HFF-Myc (cell line): ENCODE measurements around the gene SLC16A9.
"Not testable (repeated sequence)": the region's sequence is repeated elsewhere in the genome, so short reads cannot be mapped to it uniquely, and the experiment has no call there.

Experiments
- DNase-seq: peaks from one replicate; pipeline ENCODE4 v3.0.0-alpha.2; 2011; ENCODE audit warnings: low read depth; ENCODE audit errors: extremely low read depth
- H3K4me3 ChIP-seq: replicated peaks from 2 replicates; pipeline ENCODE4 v1.5.1; 2011; ENCODE audit warnings: low read depth, mild to moderate bottlenecking, control low read depth, low read length
- TF ChIP-seq, protein P1 (sequence below): IDR thresholded peaks from 2 replicates; pipeline ENCODE4 v1.5.1; 2012; ENCODE audit warnings: mild to moderate bottlenecking, low read depth, low read length, control low read depth; ENCODE audit errors: missing control alignments

SLC16A9 gene

DNA sequence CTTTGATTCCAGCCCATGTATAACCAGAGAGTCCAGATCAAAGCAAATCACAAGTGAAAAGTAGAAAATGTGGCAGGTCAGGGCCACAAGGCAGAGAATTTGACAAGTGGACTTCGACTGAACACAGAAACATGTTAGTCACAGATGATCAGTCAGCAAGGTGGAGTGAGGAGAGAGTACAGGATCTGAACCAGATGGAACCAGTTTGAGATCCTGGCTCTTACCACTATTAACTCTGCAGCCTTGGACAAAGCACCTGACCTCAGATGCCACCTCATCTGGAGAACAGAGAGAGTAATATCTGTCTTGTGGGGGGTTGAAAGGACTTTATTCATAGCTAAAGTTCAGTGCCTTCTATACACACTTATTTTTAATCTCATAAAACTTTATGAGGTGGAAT is 39.2 kb upstream of the SLC16A9 start:
- H3K4me3 ChIP-seq, result no peak overlapping the region
- TF ChIP-seq, protein P1, sequence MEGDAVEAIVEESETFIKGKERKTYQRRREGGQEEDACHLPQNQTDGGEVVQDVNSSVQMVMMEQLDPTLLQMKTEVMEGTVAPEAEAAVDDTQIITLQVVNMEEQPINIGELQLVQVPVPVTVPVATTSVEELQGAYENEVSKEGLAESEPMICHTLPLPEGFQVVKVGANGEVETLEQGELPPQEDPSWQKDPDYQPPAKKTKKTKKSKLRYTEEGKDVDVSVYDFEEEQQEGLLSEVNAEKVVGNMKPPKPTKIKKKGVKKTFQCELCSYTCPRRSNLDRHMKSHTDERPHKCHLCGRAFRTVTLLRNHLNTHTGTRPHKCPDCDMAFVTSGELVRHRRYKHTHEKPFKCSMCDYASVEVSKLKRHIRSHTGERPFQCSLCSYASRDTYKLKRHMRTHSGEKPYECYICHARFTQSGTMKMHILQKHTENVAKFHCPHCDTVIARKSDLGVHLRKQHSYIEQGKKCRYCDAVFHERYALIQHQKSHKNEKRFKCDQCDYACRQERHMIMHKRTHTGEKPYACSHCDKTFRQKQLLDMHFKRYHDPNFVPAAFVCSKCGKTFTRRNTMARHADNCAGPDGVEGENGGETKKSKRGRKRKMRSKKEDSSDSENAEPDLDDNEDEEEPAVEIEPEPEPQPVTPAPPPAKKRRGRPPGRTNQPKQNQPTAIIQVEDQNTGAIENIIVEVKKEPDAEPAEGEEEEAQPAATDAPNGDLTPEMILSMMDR, result no peak
- DNase-seq, result no peak

DNA sequence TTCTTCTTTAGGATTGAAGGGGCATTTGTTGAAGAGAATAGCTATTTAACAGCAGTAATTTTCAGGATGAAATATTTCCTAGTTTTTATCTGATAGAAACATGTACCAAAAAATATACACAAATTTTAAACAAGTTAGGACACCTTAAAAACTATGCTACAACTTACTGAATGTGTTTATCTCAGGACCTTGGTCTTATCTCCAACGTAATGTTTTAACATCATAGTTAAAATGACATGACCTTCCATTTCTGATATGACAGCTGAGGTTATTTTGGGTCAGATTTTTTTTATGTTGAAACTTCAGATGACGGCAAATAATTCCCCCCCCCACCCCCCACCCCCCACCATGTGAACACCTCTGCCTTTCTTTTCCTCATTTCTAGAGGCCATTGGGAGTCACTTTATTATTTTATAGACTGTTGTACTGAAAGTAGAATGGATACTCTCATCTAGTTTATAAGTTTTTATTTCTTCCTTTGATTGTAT is 35.6 kb upstream of the SLC16A9 start:
- DNase-seq, result no peak
- H3K4me3 ChIP-seq, result no peak overlapping the region
- TF ChIP-seq, protein P1, result no peak

DNA sequence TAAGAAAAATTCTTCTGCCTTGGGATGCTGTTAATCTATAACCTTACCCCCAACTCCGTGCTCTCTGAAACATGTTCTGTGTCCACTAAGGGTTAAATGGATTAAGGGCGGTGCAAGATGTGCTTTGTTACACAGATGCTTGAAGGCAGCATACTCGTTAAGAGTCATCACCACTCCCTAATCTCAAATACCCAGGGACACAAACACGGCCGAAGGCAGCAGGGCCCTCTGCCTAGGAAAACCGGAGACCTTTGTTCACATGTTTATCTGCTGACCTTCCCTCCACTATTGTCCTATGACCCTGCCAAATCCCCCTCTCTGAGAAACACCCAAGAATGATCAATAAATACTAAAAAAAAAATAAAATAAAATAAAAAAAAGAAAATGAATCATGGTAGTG is 35.1 kb upstream of the SLC16A9 start:
- not testable (repeated sequence) for H3K4me3 ChIP-seq, DNase-seq

DNA sequence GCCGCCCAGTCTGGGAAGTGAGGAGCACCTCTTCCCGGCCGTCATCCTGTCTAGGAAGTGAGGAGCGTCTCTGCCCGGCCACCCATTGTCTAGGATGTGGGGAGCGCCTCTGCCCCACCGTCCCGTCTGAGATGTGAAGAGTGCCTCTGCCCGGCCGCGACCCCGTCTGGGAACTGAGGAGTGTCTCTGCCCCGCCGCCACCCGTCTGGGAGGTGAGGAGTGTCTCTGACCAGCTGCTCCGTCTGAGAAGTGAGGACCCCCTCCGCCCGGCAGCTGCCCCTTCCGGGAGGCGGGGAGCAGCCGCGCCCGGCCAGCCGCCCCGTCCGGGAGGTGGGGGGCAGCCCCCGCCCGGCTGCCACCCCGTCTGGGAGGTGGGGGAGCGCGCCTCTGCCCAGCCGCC is 34.5 kb upstream of the SLC16A9 start:
- DNase-seq, result not testable (repeated sequence)

DNA sequence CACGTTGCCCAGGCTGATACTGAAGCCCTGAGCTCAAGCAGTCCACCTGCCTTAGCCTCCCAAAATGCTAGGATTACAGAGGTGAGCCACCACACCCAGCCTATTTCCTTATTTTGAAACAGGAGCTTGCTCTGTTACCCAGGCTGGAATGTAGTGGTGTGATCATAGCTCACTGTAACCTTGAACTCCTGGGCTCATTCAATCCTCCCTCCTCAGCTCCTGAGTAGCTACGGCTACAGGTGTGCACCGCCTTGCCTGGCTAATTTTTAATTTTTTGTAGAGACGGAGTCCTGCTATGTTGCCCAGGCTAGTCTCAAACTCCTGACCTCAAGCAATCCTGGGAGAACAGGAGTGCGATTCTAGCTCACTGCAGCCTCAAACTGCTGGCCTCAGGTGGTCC is 31.9 kb upstream of the SLC16A9 start:
- no peak for DNase-seq
- H3K4me3 ChIP-seq, result no peak overlapping the region
- TF ChIP-seq, protein P1, result no peak

More for the DNA sequence above, 34.5 kb upstream of the SLC16A9 start:
- H3K4me3 ChIP-seq, result not testable (repeated sequence)

DNA sequence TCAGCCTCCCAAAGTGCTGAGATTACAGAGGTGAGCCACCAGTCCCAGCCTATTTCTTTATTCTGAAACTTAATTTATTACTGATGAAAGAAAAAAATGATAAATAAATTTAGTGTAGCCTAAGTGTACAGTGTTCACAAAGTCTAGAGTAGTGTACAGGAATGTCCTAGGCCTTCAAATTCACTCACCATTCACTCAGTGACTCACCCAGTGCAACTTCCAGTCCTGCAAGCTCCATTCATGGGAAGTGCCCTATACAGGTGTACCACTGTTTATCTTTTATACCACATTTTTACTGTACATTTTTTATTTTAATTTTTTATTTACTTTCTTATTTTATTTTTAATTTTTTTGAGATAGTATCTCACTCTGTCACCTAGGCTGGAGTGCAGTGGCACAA is 31.4 kb upstream of the SLC16A9 start:
- TF ChIP-seq, protein P1, result no peak
- H3K4me3 ChIP-seq, result no peak overlapping the region
- DNase-seq, result no peak

DNA sequence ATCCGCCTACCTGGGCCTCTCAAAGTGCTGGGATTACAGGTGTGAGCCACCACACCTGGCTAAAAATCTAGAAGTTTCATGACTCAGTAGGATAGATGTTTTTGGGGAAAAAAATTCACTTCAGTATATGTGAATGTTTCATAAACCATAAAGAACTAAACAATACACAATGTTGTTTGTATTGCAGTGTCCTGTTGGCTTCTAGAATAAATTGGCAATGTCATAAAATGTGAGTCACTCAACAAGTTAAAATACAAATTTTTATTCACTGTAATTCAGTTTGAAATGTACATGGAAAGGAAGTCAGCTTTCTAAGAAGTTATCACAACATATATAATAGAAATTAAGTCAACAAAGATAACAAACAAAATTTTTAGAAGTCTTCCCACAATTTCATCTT is 27.1 kb upstream of the SLC16A9 start:
- TF ChIP-seq, protein P1, result no peak
- H3K4me3 ChIP-seq, result no peak overlapping the region
- no peak for DNase-seq

DNA sequence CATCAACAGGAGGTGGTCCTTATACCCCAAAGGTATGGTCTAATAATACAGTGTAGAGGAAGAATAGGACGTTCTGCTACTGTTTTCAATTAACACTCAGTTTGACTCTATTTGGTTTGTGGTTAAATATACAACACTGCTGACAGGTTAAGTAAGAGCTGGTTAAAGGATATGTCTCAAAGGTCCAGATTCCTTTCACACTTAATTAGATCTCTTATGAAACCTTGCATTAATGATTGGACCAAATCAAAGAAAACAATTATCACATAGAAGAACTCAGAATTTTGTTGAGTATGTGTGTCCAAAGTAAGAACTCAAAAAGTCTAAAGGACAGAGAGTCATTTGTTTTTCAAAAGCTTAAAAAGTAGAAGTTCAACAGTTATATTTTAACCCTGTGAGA is 25.6 kb upstream of the SLC16A9 start:
- no peak overlapping the region for H3K4me3 ChIP-seq
- TF ChIP-seq, protein P1, result no peak
- DNase-seq, result no peak
